Measurements from ENCODE around the gene ASIC2. TPM values are rescaled to one million over a fixed set of nuclear protein-coding genes. Genes with fewer than 3 reads are reported as not detected.

The ASIC2 gene
- total RNA-seq, 1 experiment from 2014 or later = 0.09 TPM

DNA sequence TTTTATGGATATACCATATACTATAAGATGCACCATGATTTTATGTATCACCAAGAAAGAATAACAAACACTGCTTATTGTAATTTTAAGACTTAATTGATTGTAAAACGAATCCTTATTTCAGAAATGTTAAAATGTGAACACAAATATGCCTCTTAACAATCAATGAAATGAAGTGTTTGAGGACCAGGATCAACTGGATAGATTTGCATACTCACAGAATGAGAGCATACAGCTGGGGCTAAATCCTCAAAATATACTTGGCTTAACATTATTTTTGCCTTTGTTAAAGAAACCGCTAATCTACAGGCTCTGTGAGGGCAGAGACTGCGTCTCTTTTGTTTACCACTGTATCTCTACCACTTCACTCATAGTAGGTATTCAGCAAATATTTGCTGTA lies 207.8 kb downstream of the ASIC2 start:
- no TSS peak for BruUV-seq (replicated peaks)

GRCh38 chr17:33084755-33085154 lies 208.3 kb downstream of the ASIC2 start:
- TF ChIP-seq, protein P1, sequence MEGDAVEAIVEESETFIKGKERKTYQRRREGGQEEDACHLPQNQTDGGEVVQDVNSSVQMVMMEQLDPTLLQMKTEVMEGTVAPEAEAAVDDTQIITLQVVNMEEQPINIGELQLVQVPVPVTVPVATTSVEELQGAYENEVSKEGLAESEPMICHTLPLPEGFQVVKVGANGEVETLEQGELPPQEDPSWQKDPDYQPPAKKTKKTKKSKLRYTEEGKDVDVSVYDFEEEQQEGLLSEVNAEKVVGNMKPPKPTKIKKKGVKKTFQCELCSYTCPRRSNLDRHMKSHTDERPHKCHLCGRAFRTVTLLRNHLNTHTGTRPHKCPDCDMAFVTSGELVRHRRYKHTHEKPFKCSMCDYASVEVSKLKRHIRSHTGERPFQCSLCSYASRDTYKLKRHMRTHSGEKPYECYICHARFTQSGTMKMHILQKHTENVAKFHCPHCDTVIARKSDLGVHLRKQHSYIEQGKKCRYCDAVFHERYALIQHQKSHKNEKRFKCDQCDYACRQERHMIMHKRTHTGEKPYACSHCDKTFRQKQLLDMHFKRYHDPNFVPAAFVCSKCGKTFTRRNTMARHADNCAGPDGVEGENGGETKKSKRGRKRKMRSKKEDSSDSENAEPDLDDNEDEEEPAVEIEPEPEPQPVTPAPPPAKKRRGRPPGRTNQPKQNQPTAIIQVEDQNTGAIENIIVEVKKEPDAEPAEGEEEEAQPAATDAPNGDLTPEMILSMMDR (conservative IDR thresholded peaks at IDR 0.05) = no peak
- TF ChIP-seq EZH2 (IDR thresholded peaks at IDR 0.05; ENCODE audit: low read depth) = no peak
- ChIA-PET POLR2A (ENCODE audit: unreplicated experiment) (interaction anchor here (0.6 kb wide), 1 partner anchor 83 kb away, joined by 10 read pairs; no protein-coding TSS in a partner anchor), CTCF (no interaction called here)
- Histone ChIP-seq H2AFZ (no peak overlapping the region), H3K4me3 (no peak overlapping the region), H3K36me3 (ENCODE audit: low read depth) (no peaks in the 10 kb centered on the region), H3K27ac (no peak overlapping the region), H3K9me3 (ENCODE audit: insufficient read depth, low read depth) (no peaks in the 10 kb centered on the region), H4K20me1 (ENCODE audit: insufficient read depth) (no peaks in the 10 kb centered on the region), H3K4me1 (replicated peaks; ENCODE audit: insufficient read depth) (no peaks in the 10 kb centered on the region), H3F3A (ENCODE audit: insufficient read depth, low read depth) (no peaks in the 10 kb centered on the region), H3K9me2 (ENCODE audit: insufficient read depth) (no peaks in the 10 kb centered on the region), H3K27me3 (ENCODE audit: insufficient read depth, low read depth) (peaks cover 15% of the 10 kb centered on the region), H3K79me2 (ENCODE audit: low read depth) (no peaks in the 10 kb centered on the region), H3K4me2 (no peak overlapping the region)
- intact Hi-C loops (cut with micrococcal nuclease; ENCODE audit: unreplicated experiment) = no loop called here
- no TSS peak for BruUV-seq (replicated peaks)
- DNase-seq = no peak

More for the DNA sequence above, 207.8 kb downstream of the ASIC2 start:
- Histone ChIP-seq H3K27me3 (ENCODE audit: insufficient read depth, low read depth) (peaks cover 15% of the 10 kb centered on the region), H3K9me3 (ENCODE audit: insufficient read depth, low read depth) (no peaks in the 10 kb centered on the region), H3K27ac (no peak overlapping the region), H4K20me1 (ENCODE audit: insufficient read depth) (no peaks in the 10 kb centered on the region), H3K4me3 (no peak overlapping the region), H3K79me2 (ENCODE audit: low read depth) (no peaks in the 10 kb centered on the region), H3K36me3 (ENCODE audit: low read depth) (no peaks in the 10 kb centered on the region), H3K4me2 (no peak overlapping the region), H3F3A (ENCODE audit: insufficient read depth, low read depth) (no peaks in the 10 kb centered on the region), H2AFZ (no peak overlapping the region), H3K9me2 (ENCODE audit: insufficient read depth) (no peaks in the 10 kb centered on the region), H3K4me1 (replicated peaks; ENCODE audit: insufficient read depth) (no peaks in the 10 kb centered on the region)
- CTCF ChIA-PET = no interaction called here
- intact Hi-C loops (cut with micrococcal nuclease; ENCODE audit: unreplicated experiment) = no loop called here
- no peak for TF ChIP-seq EZH2 (IDR thresholded peaks at IDR 0.05; ENCODE audit: low read depth)
- TF ChIP-seq, protein P1 (conservative IDR thresholded peaks at IDR 0.05) = no peak
- POLR2A ChIA-PET (ENCODE audit: unreplicated experiment) = interaction anchor here (0.6 kb wide), 1 partner anchor 82 kb away, joined by 10 read pairs; no protein-coding TSS in a partner anchor
- DNase-seq = no peak

GRCh38 chr17:33082529-33083173 lies 210.4 kb downstream of the ASIC2 start:
- Histone ChIP-seq H3K4me3 (no peak overlapping the region), H3K27me3 (ENCODE audit: insufficient read depth, low read depth) (peaks cover 9% of the 10 kb centered on the region), H3K36me3 (ENCODE audit: low read depth) (no peaks in the 10 kb centered on the region), H3K4me1 (replicated peaks; ENCODE audit: insufficient read depth) (no peaks in the 10 kb centered on the region), H3F3A (ENCODE audit: insufficient read depth, low read depth) (no peaks in the 10 kb centered on the region), H2AFZ (no peak overlapping the region), H3K9me3 (ENCODE audit: insufficient read depth, low read depth) (no peaks in the 10 kb centered on the region), H3K27ac (no peak overlapping the region), H3K79me2 (ENCODE audit: low read depth) (no peaks in the 10 kb centered on the region), H3K4me2 (no peak overlapping the region), H3K9me2 (ENCODE audit: insufficient read depth) (no peaks in the 10 kb centered on the region), H4K20me1 (ENCODE audit: insufficient read depth) (no peaks in the 10 kb centered on the region)
- no TSS peak for BruUV-seq (replicated peaks)
- DNase-seq = no peak
- TF ChIP-seq EZH2 (IDR thresholded peaks at IDR 0.05; ENCODE audit: low read depth) = no peak
- TF ChIP-seq, protein P1 (conservative IDR thresholded peaks at IDR 0.05) = no peak
- ChIA-PET POLR2A (ENCODE audit: unreplicated experiment) (no interaction called here), CTCF (no interaction called here)
- intact Hi-C loops (cut with micrococcal nuclease; ENCODE audit: unreplicated experiment) = no loop called here
